HCT116 (cell line): ENCODE data around the gene ZNF57. TPM values are rescaled to one million over a fixed set of nuclear protein-coding genes. Genes with fewer than 3 reads are reported as not detected.

Source experiments
- ATAC-seq: fragments of 200-7000 bp; cut with Tn5 transposase; 2 replicates; pipeline ENCODE4 v1.9.1; 2020; ENCODE audit warnings: mild to moderate bottlenecking, moderate library complexity
- BruUV-seq: library from RNA; stranded (reverse); fragments of 400-500 nt; replicated peaks from 2 replicates; lab custom pipeline; 2021; lab: Mats Ljungman, UMichigan
- CTCF ChIA-PET: fragments of 300-600 bp; sonication (Branson Sonifier 250); formaldehyde crosslinking; loops from one replicate; lab custom pipeline; 2021; ENCODE audit warnings: antibody characterized with exemption; lab: Charles Lee
- POLR2A ChIA-PET: fragments of 300-600, 350-600 bp; sonication (Branson Sonifier 250); formaldehyde crosslinking; loops from one replicate; lab custom pipeline; 2021; ENCODE audit warnings: antibody characterized with exemption; lab: Charles Lee
- RAD21 ChIA-PET, 2 experiments: fragments of 300-600 bp; sonication (Branson Sonifier 250); formaldehyde crosslinking; loops; one replicate each; lab custom pipeline; 2023; ENCODE audit warnings: low total read pairs in 2 of 2; ENCODE audit not compliant: uncharacterized antibody in 2 of 2, unreplicated experiment in 2 of 2, low non-redundant PET in 1 of 2; lab: Charles Lee
- DNase-seq: peaks from one replicate; pipeline ENCODE4 v3.0.0-alpha.2; 2010; ENCODE audit warnings: low read depth, low spot score
- H2AFZ ChIP-seq: fragments of 200-600 bp; shearing (Covaris generic), sonication (generic); 2 replicates; pipeline ENCODE4 v1.6.1; 2017; ENCODE audit warnings: low read depth, mixed run types, mixed read lengths, antibody characterized with exemption, low read length; ENCODE audit not compliant: poor library complexity, severe bottlenecking
- H3K27ac ChIP-seq: 2 replicates; pipeline ENCODE4 v1.5.1; 2012; ENCODE audit warnings: low read depth, low read length
- H3K27me3 ChIP-seq: fragments of 200-600 bp; sonication (generic); 2 replicates; pipeline ENCODE4 v1.6.1; 2016; ENCODE audit warnings: mixed run types, low read length, mixed read lengths; ENCODE audit not compliant: insufficient read depth
- H3K36me3 ChIP-seq, 2 experiments: fragments of 200-500 bp in 1 of 2; fragments of 200-600 bp in 1 of 2; sonication (Bioruptor generic) in 1 of 2; sonication (generic) in 1 of 2; 2 replicates each; pipeline versions ENCODE4 v1.5.1 to v1.6.1; 2014 to 2016; ENCODE audit warnings: low read length in 2 of 2, inconsistent platforms in 1 of 2, mixed read lengths in 1 of 2, mixed run types in 1 of 2; ENCODE audit not compliant: insufficient read depth in 2 of 2, control insufficient read depth in 1 of 2
- H3K4me1 ChIP-seq, 2 experiments: fragments of 200-600 bp in 1 of 2; sonication (generic) in 1 of 2; 2 replicates each; pipeline versions ENCODE4 v1.5.1 to v1.6.1; 2012 to 2017; ENCODE audit warnings: low read length in 2 of 2, inconsistent platforms in 1 of 2, mild to moderate bottlenecking in 1 of 2, mixed read lengths in 1 of 2, mixed run types in 1 of 2, moderate library complexity in 1 of 2; ENCODE audit not compliant: insufficient read depth in 2 of 2, control insufficient read depth in 1 of 2
- H3K4me2 ChIP-seq: fragments of 200-600 bp; sonication (generic); 2 replicates; pipeline ENCODE4 v1.6.1; 2017; ENCODE audit warnings: mixed run types, low read length, mixed read lengths
- H3K4me3 ChIP-seq, 2 experiments: fragments of 200-600 bp in 1 of 2; sonication (generic) in 1 of 2; replicated peaks in 1 of 2; 2 replicates each; pipeline ENCODE4 v1.5.1; 2011 to 2016; ENCODE audit warnings: low read length in 2 of 2, control low read depth in 1 of 2, low read depth in 1 of 2, mild to moderate bottlenecking in 1 of 2, mixed read lengths in 1 of 2, mixed run types in 1 of 2
- H3K79me2 ChIP-seq: fragments of 200-600 bp; sonication (generic); 2 replicates; pipeline ENCODE4 v1.6.1; 2017; ENCODE audit warnings: mild to moderate bottlenecking, mixed run types, low read length, moderate library complexity, mixed read lengths; ENCODE audit not compliant: insufficient read depth
- H3K9ac ChIP-seq: fragments of 200-600 bp; sonication (generic); 2 replicates; pipeline ENCODE4 v1.6.1; 2016; ENCODE audit warnings: low read length, mixed read lengths
- H3K9me2 ChIP-seq: fragments of 200-600 bp; sonication (generic), shearing (Covaris generic); 2 replicates; pipeline ENCODE4 v1.6.1; 2017; ENCODE audit warnings: mixed run types, mild to moderate bottlenecking, moderate library complexity; ENCODE audit not compliant: insufficient read depth
- H3K9me3 ChIP-seq, 2 experiments: fragments of 200-500 bp in 1 of 2; fragments of 200-600 bp in 1 of 2; sonication (Bioruptor generic) in 1 of 2; sonication (generic) in 1 of 2; 2 replicates each; pipeline ENCODE4 v1.6.1; 2014 to 2017; ENCODE audit warnings: low read length in 2 of 2, mixed read lengths in 2 of 2, inconsistent platforms in 1 of 2, low read depth in 1 of 2, mild to moderate bottlenecking in 1 of 2, mixed run types in 1 of 2, moderate library complexity in 1 of 2; ENCODE audit not compliant: control insufficient read depth in 1 of 2, insufficient read depth in 1 of 2
- H4K20me1 ChIP-seq: fragments of 200-600 bp; sonication (generic), shearing (Covaris generic); 2 replicates; pipeline ENCODE4 v1.6.1; 2017; ENCODE audit warnings: mixed run types, mild to moderate bottlenecking, moderate library complexity; ENCODE audit not compliant: insufficient read depth
- CBX3 ChIP-seq: IDR thresholded peaks from 2 replicates; pipeline ENCODE4 v1.6.1; 2012; ENCODE audit warnings: low read depth
- CEBPB ChIP-seq: IDR thresholded peaks from 2 replicates; pipeline ENCODE4 v1.6.1; 2012; ENCODE audit warnings: low read depth
- EGR1 ChIP-seq: IDR thresholded peaks from 2 replicates; pipeline ENCODE4 v1.6.1; 2012; ENCODE audit warnings: low read depth
- FOSL1 ChIP-seq: IDR thresholded peaks from 2 replicates; pipeline ENCODE4 v1.6.1; 2012; ENCODE audit warnings: low read depth
- JUND ChIP-seq: IDR thresholded peaks from 2 replicates; pipeline ENCODE4 v1.6.1; 2012
- POLR2A ChIP-seq: IDR thresholded peaks from 2 replicates; pipeline ENCODE4 v1.7.0; 2011; ENCODE audit warnings: borderline replicate concordance; ENCODE audit not compliant: insufficient read depth, insufficient read length; ENCODE audit errors: extremely low read depth
- POLR2AphosphoS5 ChIP-seq: IDR thresholded peaks from 2 replicates; pipeline ENCODE4 v1.6.1; 2011; ENCODE audit warnings: mild to moderate bottlenecking, low read depth, low read length, moderate library complexity
- RAD21 ChIP-seq: IDR thresholded peaks from 2 replicates; pipeline ENCODE4 v1.6.1; 2012; ENCODE audit warnings: low read depth, mild to moderate bottlenecking
- SP1 ChIP-seq: IDR thresholded peaks from 2 replicates; pipeline ENCODE4 v1.6.1; 2012; ENCODE audit warnings: low read depth
- TCF7L2 ChIP-seq: IDR thresholded peaks from 2 replicates; pipeline ENCODE4 v1.7.0; 2011; ENCODE audit warnings: borderline replicate concordance, inconsistent platforms; ENCODE audit not compliant: insufficient read depth, insufficient read length; ENCODE audit errors: extremely low read depth
- YY1 ChIP-seq: IDR thresholded peaks from 2 replicates; pipeline ENCODE4 v1.6.1; 2011; ENCODE audit warnings: low read length, low read depth, moderate library complexity, mild to moderate bottlenecking; ENCODE audit not compliant: insufficient replicate concordance; ENCODE audit errors: extremely low read depth
- ZFX ChIP-seq: fragments of 450-650 bp; IDR thresholded peaks from 2 replicates; pipeline ENCODE4 v1.6.1; 2017
- ZNF274 ChIP-seq: fragments of 200-500 bp; sonication (Bioruptor generic); IDR thresholded peaks from 2 replicates; pipeline ENCODE4 v1.6.1; 2014; ENCODE audit warnings: mild to moderate bottlenecking, low read depth, low read length, inconsistent platforms
- intact Hi-C: fragments of 100-400 bp; cut with micrococcal nuclease; formaldehyde crosslinking; loops from 2 replicates; pipeline ENCODE4 v1.10.0; 2022
- total RNA-seq: library from RNA; stranded (reverse); gene quantifications from one replicate; pipeline ENCODE4 v1.2.1, GENCODE V29; 2021; ENCODE audit not compliant: unreplicated experiment
- TF ChIP-seq, protein P1 (sequence below), 3 experiments: fragments of 200-600 bp in 1 of 3; sonication (generic) in 1 of 3; IDR thresholded peaks in 2 of 3; conservative IDR thresholded peaks in 1 of 3; 2 replicates each; pipeline ENCODE4 v1.5.1; 2012 to 2017; ENCODE audit warnings: low read depth in 2 of 3, low read length in 2 of 3, antibody characterized with exemption in 1 of 3, borderline replicate concordance in 1 of 3, control low read depth in 1 of 3, mild to moderate bottlenecking in 1 of 3, mixed read lengths in 1 of 3, mixed run types in 1 of 3, moderate library complexity in 1 of 3; ENCODE audit not compliant: insufficient read depth in 1 of 3
- TF ChIP-seq, protein P2 (sequence below): IDR thresholded peaks from 2 replicates; pipeline ENCODE4 v1.6.1; 2011; ENCODE audit warnings: mild to moderate bottlenecking, low read length, moderate library complexity; ENCODE audit not compliant: insufficient replicate concordance; ENCODE audit errors: extremely low read depth

ZNF57 gene
- total RNA-seq, 1 experiment from 2014 or later, result 8.3 TPM

GRCh38 chr19:2944403-2944774, 43.7 kb downstream of the ZNF57 start:
- TF ChIP-seq, protein P1, sequence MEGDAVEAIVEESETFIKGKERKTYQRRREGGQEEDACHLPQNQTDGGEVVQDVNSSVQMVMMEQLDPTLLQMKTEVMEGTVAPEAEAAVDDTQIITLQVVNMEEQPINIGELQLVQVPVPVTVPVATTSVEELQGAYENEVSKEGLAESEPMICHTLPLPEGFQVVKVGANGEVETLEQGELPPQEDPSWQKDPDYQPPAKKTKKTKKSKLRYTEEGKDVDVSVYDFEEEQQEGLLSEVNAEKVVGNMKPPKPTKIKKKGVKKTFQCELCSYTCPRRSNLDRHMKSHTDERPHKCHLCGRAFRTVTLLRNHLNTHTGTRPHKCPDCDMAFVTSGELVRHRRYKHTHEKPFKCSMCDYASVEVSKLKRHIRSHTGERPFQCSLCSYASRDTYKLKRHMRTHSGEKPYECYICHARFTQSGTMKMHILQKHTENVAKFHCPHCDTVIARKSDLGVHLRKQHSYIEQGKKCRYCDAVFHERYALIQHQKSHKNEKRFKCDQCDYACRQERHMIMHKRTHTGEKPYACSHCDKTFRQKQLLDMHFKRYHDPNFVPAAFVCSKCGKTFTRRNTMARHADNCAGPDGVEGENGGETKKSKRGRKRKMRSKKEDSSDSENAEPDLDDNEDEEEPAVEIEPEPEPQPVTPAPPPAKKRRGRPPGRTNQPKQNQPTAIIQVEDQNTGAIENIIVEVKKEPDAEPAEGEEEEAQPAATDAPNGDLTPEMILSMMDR (IDR thresholded peaks at IDR 0.05 in 2 of 3, conservative IDR thresholded peaks at IDR 0.05 in 1 of 3; ENCODE audit: borderline replicate concordance in 1 of 3, insufficient read depth in 1 of 3, low read depth in 2 of 3, low read length in 2 of 3), result no peak
- TF ChIP-seq ZFX (peak; percentile 35; the same call in 1 of the 2 replicates), RAD21 (no peak)
- H3K9me3 ChIP-seq, result peaks cover 0 to 2% of the 10 kb centered on the region in 2 experiments; a peak in 1 of 4 replicates
- H3K4me2 ChIP-seq, result peak overlapping the region; percentile 95
- H3K9ac ChIP-seq, result peak overlapping the region; percentile 86
- H3K4me1 ChIP-seq, result peaks cover 6 to 23% of the 10 kb centered on the region in 2 experiments; a peak in 3 of 4 replicates
- peak overlapping the region; percentile 59; the same call in 1 of the 2 replicates for H3K27ac ChIP-seq
- ChIA-PET CTCF (interaction anchor here (0.8 kb wide), 1 partner anchor 57 kb away, joined by 3 read pairs; no protein-coding TSS in a partner anchor), POLR2A (no interaction called here), RAD21 (no interaction called here)
- H4K20me1 ChIP-seq, result no peaks in the 10 kb centered on the region
- no peak overlapping the region for H2AFZ ChIP-seq
- intact Hi-C loops, result loop anchor here (5.0 kb wide), 1 partner anchor 42 kb away; the partner anchor contains the start of gene ZNF57
- H3K27me3 ChIP-seq, result no peaks in the 10 kb centered on the region
- H3K36me3 ChIP-seq, result peaks cover 0 to 4% of the 10 kb centered on the region in 2 experiments; a peak in 3 of 4 replicates
- BruUV-seq, result no TSS peak
- peaks cover 35% of the 10 kb centered on the region for H3K79me2 ChIP-seq
- DNase-seq, result no peak
- peak overlapping the region; percentile 85 to 95 for H3K4me3 ChIP-seq
- ATAC-seq, result peak; percentile 18; the same call in 1 of the 2 replicates
- no peaks in the 10 kb centered on the region for H3K9me2 ChIP-seq

DNA sequence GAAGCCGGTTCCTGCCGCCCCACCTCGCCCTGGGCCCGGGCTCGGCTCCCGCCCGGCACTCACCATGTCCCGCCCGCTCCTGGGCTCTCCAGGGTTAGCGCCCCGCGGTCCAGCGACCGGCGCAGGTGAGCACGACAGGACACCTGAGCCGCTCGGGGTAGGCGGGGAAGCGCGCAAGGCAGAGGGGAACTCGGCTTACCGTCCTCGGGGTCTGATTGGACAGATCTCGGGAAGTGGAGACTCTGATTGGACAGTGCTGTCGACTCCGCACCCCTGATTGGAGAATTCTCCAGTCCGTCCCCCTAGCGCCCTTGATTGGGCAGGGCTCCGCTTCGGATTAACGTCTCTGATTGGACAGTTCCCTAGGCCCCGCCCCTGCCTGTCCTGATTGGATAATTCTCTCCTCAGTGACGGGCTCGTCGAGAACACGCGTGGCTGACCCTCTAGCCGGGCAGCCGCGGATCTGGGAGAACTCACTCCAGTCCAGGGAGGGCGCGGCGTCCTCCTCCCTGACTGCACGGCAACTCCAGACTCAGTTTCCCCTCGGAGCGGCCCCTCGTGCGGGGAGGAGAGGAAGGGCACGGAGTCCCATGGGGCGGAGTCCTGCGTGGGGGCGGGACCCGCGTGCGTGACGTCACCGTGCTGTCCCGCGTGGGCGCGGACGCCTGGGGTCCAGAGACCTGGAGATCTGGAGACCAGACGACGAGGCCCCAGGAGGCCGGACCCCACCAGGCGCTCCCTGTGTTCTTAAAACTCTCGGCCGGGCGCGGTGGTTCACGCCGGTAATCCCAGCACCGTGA, 44.2 kb downstream of the ZNF57 start, which contains the start of gene ZNF77:
Gene ZNF77 (minus strand): TSS at position 197 of the 800 bp plus-strand sequence. CDS start 131 bp downstream, at position 66.
- intact Hi-C loops, result loop anchor here (5.0 kb wide), 1 partner anchor 43 kb away; the partner anchor contains the start of gene ZNF57
- Histone ChIP-seq H3K9ac (peak within 1 kb of the TSS; percentile 86), H3K4me3 (peak within 1 kb of the TSS; percentile 85 to 95), H4K20me1 (no peaks in the 10 kb centered on the region), H3K9me3 (no peaks in the 10 kb centered on the region), H3K36me3 (no peaks in the 10 kb centered on the region), H2AFZ (peak within 1 kb of the TSS; percentile 57), H3K9me2 (no peaks in the 10 kb centered on the region), H3K79me2 (peaks cover 37% of the 10 kb centered on the region), H3K4me2 (peak within 1 kb of the TSS; percentile 95), H3K4me1 (peaks cover 6 to 26% of the 10 kb centered on the region in 2 experiments; a peak in 3 of 4 replicates), H3K27ac (peak within 1 kb of the TSS; percentile 86), H3K27me3 (no peaks in the 10 kb centered on the region)
- ATAC-seq (peak; percentile 96), DNase-seq (peak; percentile 99)
- POLR2A ChIA-PET, result no interaction called here
- CTCF ChIA-PET, result interaction anchor here (0.8 kb wide), 1 partner anchor 58 kb away, joined by 3 read pairs; no protein-coding TSS in a partner anchor
- no TSS peak for BruUV-seq
- RAD21 ChIA-PET, result no interaction called here
- TF ChIP-seq SP1, result peak; percentile 100
- no peak for TF ChIP-seq ZFX
- TF ChIP-seq POLR2AphosphoS5, result peak; percentile 85
- TF ChIP-seq, protein P2, sequence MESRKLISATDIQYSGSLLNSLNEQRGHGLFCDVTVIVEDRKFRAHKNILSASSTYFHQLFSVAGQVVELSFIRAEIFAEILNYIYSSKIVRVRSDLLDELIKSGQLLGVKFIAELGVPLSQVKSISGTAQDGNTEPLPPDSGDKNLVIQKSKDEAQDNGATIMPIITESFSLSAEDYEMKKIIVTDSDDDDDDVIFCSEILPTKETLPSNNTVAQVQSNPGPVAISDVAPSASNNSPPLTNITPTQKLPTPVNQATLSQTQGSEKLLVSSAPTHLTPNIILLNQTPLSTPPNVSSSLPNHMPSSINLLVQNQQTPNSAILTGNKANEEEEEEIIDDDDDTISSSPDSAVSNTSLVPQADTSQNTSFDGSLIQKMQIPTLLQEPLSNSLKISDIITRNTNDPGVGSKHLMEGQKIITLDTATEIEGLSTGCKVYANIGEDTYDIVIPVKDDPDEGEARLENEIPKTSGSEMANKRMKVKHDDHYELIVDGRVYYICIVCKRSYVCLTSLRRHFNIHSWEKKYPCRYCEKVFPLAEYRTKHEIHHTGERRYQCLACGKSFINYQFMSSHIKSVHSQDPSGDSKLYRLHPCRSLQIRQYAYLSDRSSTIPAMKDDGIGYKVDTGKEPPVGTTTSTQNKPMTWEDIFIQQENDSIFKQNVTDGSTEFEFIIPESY, result no peak
- TF ChIP-seq ZNF274, result no peak
- TF ChIP-seq CEBPB, result no peak
- no peak for TF ChIP-seq TCF7L2
- no peak for TF ChIP-seq FOSL1
- no peak for TF ChIP-seq JUND
- TF ChIP-seq CBX3, result no peak
- TF ChIP-seq YY1, result no peak
- peak; percentile 90 for TF ChIP-seq EGR1
- peak; percentile 59 for TF ChIP-seq POLR2A
- TF ChIP-seq RAD21, result no peak
